HG02642 (cell line): Measurements from ENCODE around the gene NCOA5.
"Not testable (repeated sequence)": the region's sequence is repeated elsewhere in the genome, so short reads cannot be mapped to it uniquely, and the experiment has no call there.

Experiments used
- ATAC-seq: cut with Tn5 transposase; IDR thresholded peaks from one replicate; pipeline ENCODE4 v1.9.1; 2021; ENCODE audit warnings: mild to moderate bottlenecking; ENCODE audit not compliant: unreplicated experiment, poor library complexity

Gene NCOA5

DNA sequence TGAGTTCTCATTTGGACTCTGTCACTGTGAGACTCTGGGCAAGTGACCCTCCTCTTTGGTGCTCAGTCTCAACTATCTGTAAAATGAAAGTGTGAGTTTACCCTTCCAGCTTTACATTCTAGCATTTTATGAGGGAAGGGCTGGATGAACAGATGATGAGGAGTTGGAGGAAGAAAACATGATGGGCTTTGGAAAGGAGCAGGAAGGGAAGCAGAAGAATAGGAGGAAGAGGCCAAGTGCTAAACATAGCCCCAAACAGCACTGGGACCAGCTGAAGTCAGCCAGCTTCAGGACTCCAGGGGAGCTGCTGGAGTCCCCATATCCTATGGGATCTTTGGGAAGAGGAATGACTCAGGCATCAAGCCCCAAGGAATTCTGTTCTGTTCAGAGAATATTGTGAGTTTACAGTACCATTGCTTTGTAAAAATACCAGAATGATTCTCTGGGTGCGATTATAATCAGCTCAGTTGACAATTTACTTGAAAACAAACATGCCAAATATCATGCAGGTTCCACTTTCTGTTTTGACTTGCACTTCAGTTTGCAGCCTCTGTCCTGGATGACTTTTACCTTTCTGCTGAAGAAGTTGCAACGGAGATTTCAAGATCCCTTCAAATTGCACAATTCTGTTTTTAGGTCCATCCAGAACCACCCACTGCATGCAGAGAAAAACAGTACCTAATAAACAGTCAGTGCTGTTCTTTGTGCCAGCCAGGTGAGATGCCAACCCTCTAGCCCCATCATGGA, 31.6 kb upstream of the NCOA5 start:
- ATAC-seq = no peak

DNA sequence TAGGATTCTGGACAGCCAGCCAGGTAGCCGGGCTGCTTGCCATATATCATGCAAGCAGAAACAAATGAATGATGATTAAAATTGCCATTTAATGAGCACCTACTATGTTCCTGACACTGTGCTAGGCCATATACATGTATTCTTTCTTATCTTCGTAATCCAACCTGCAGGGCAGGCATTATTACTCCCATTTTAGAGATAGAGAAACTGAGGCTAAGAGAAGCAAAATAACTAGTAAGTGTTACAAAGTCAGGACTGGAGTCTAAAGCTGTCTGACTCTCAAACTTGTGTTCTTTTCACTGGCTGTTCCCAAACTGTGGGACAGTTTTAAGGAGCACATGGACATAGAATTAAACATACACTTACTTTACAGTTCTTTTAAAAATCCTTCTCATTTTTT, 30.4 kb upstream of the NCOA5 start:
- ATAC-seq = no peak

DNA sequence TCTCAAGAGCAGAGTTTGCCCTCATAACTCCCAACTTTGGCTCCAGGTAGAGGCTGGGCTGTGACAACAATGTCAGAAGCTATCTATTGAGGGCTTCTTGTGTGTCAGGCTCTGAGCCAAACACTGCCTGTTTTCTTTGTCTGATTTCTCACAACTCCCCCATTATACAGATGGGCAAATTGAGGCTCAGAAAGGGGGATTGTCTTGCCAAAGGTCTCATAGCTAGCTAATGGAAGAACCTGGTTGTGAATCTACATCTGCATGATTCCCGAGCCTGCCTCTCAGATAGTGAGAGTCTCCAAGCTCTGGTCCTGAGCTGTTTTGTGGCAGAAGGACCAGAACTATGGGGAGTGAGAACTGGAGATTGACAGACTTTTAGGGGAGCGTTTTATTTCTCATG, 29.8 kb upstream of the NCOA5 start:
- ATAC-seq = no peak

DNA sequence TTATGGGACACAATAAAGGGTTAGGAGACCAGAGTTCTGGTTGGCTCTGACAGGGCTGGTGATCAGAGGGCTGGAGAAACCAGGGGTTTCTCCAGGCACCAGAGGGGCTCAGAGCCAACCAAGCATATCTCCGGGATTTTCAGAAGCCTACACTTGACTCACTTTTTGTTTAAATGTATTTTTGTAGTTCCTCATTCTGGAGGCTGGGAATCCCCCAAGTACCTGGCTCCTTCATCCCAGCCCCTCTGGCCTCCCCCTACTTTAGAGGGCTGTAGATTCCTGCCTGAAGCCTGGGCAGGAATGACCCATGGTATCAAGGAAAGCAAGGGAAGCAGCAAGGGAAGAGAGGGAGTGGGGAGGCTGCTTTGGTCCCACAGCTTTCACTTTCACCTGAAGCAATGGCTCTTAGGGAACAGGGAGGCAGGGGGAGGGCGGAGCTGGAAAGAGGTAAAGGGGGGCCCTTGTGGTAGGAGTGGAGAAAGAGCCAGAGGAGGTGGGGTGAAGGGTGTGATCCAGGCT, 29.3 kb upstream of the NCOA5 start:
- peak; percentile 37 for ATAC-seq

DNA sequence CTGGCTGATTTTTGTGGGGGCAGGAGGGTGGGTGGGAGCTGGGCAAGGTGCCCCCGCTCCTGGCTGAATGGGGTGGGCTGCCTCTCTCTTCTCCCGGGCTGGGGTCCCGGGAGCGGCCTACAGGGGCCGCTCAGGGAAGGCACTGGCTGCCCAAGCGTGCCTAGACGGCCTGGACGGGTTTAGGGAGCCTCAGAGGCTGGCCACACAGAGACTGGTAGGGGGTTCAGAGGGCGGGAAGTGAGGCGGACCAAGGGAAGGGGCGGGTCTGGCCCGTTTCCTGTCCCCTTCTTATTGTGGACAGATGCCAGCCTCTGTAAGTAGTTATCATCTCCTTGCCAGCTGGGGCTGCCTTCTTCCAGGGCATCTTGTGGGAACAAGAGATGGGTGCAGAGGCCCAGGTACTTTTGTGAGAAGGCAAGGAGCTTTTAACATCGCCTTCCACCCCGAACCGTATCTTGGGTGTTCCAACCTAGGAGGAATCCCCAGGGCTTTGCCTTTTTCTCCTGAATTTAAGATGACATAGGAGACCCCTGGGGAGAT, 28.8 kb upstream of the NCOA5 start:
- peak; percentile 49 for ATAC-seq

DNA sequence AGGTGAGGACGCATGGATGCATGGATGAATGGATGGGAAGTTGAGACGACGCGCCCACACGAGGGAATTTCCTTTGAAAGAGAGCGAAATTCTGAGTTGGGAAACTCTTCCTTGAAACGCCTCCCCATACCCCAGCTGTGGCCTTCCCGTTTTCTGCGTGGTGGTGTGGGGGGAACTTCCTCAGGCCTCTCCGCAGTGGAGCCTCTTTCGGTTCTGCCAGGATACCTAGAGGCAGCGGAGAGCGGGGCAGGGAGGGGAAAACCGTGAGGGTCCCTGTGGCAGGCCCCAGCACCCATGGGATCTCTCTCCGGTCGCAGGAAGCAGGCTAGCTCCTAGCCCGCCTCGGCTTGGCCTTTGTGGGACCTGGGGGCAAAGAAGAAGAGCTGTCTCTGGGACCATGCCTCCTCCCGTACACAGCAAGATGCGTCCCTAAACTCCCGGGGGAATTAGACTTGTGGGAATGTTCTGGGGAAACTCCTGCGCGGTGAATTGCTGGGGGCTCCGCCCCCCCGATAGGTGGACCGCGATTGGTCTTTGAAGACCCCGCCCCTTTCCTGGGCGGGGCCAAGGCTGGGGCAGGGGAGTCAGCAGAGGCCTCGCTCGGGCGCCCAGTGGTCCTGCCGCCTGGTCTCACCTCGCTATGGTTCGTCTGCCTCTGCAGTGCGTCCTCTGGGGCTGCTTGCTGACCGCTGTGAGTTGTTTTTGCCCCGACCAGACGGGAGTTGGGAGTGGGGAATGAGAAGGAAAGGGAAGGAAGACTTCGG, 28.1 kb upstream of the NCOA5 start, which contains the start of gene CD40:
CD40 (plus strand) TSS at position 611 of the 764 bp plus-strand sequence; CDS start at position 641, 30 bp downstream.
- ATAC-seq = peak; percentile 79

DNA sequence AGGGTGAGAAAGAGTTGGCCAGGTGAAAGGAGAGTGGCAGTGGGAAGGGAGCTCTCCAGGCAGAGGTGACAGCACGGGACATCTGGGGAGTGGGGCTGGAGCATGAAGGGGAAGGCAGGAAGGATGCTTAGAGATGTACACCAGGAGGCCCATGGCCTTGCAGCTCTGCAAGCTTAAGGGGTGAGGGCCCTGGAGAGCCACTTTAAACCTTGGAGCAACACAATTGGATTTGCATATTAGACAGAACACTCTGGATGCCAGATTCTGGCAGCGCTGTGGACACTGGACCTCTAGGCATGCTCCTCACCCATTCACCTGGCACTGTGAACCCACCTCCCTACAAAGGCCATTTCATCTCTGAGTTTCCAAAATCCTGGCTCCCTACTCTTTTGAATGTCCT, 24.7 kb upstream of the NCOA5 start:
- ATAC-seq = no peak

DNA sequence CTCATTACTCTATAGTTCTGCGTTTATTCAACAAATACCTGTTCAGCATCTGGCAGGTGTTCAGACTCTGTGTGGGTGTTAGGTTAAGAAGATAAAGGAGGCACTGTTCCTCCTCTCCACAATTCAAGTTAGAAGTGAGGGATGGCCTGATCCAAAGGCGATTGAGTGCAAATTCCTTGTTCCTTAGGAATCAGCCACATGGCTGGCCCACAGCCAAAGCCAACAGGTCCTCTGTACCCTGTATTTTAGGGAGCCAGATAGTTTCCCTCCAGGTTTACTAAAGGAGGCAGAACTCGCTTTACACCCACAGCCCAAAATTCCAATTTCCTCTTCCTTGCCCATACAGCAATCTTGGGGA, 23.3 kb upstream of the NCOA5 start:
- ATAC-seq = no peak

DNA sequence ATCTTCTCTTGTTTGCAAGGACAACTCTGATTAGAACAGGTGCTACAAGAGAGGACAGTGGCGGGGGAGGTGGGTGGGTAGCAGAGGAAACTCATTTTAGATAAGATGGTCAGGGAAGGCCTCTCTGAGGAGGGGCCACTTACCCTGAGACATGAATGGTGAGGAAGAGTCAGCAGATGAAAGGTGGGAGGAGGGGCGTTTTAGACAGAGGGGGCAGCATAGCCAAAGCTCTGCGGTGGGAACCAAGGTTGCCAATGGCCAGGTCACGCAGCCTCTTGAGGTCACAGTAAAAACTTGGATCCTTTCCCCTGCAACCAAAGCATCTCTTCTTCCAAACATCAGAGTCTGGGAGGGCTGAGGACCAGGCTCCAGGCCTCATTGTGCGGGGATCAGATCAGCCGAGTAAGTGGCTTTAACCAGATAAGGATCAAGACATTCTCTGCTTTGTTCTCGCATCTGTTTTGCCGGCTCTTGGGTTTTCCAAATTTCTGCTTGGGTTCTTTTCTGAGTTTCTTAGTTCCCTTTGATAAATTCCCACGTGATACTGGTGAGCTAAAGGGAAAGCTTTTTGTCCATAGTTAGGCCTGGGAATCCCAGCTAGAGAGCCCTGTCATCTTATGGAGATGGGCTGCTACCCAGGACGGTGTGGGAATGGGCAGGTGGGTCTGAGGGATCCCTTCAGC, 22.8 kb upstream of the NCOA5 start:
- no peak for ATAC-seq

DNA sequence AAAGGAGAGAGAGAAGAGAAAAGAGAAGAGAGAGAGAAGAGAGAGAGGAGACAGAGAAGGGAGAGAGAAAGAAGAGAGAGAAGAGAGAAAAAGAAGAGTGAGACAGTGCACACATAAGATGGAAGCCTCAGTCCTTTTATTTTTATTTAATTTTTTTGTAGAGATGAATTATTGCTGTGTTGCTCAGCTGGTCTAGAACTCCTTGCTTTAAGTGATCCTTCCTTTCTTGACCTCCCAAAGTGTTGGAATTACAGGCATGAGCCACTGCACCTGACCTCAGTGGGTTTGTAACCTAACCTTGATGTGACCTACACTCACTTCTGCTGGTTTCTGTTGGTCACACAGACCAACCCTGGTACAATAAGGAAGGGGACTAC, 22.1 kb upstream of the NCOA5 start:
- no peak for ATAC-seq

DNA sequence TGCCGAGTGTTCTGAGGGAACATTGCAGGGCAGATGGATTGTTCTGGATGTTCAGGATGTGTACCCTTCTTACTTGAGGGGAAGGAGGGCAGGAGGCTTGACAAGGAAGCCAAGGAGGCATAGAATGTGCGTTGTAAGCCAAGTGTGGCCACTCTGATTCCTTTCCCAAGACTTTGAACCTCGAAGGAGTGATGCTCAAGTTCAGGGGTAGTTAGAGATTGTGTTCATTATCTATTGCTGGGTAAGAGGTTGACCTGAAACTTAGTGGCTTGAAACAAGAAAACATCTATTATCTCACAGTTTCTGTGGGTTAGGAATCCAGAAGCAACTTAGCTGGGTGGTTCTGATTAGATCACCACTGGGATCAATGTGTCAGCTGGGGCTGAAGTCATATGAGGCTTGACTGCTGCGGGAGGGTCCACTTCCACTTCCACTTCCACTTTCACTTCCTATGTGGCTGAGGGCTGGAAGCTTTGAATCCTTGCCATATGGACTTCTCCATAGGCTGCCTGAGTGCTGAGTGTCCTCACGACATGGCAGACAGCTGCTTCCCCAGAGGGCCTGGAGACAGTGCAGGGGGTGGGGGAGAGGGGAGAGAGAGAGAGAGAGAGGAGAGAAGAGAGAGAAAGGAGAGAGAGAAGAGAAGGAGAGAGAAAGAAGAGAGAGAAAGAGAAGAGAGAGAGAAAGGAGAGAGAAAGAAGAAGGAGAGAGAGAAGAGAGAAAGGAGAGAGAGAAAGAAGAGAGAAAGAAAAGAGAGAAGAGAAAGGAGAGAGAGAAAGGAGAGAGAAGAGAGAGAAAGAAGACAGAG, 21.5 kb upstream of the NCOA5 start:
- ATAC-seq = peak; percentile 42

DNA sequence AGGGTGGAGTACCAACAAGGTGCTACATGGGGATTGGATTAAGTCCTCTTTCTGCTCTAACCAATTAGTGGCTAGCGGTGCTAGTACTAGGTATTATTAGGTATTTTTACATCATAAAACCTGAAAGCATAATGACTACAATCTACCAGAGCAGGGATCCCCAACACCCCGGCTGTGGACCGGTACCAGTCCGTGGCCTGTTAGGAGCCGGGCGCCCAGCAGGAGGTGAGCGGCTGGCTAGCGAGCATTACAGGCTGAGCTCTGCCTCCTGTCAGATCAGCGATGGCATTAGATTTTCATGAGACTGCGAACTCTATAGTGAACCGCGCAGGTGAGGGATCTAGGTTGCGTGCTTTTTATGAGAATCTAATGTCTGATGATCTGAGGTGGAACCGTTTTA, 19.2 kb upstream of the NCOA5 start:
- ATAC-seq = no peak

DNA sequence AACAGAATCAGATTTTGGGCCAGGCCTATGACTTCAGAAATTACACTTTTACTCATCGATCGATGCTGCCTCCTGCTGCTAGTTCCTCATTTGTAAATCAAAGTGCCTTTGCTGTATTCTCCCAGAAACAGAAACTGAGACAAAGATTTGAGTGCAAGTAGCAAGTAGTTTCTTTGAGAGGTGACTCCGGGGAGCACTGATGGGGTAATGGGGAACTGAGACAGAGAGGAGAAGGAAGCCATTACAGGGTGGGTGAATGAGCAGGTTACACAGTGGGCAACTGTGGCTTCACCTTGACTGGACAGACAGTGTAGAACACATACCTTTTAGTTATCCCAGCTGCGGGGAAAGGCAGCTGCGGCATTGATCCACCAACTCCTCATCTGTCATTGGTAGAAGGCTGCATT, 18.7 kb upstream of the NCOA5 start:
- peak; percentile 81 for ATAC-seq

DNA sequence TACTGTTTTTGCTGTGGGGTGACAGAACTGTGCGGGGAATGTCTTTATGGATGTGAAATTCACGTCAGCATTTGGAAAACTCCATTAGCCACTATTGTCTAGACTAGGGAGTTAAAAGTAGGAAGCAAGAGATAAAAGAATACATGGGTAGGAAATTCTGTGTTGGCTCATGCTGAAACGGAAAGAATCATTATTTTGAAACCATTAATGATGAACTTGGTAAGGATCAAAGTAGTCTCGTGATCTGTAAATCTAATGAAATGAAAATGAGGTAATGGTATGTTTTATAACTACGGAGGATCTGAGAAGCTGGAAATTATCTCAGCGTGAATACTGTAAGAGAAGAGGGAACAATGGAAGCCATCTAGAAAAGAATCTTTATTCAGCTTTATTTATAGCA, 17.3 kb upstream of the NCOA5 start:
- ATAC-seq = no peak

DNA sequence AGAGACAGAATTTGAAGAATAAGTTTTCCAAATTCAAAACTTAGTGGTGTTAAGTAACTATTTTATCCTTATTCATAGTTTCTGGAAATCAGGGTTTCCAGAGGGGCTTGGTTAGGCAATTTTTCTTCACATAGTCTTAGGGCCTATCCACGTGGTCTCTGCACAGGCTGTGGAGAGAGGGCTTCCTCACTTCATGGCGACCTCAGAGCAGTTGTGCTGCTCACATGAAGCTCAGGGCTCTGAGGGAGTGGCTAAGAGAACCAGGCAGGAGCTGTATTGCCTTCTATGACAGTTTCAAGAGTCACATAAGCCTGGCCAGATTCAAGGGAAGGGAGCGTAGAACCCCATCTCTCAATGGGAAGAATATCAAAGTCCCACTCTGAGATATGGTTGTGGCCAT, 14.5 kb upstream of the NCOA5 start:
- no peak for ATAC-seq

DNA sequence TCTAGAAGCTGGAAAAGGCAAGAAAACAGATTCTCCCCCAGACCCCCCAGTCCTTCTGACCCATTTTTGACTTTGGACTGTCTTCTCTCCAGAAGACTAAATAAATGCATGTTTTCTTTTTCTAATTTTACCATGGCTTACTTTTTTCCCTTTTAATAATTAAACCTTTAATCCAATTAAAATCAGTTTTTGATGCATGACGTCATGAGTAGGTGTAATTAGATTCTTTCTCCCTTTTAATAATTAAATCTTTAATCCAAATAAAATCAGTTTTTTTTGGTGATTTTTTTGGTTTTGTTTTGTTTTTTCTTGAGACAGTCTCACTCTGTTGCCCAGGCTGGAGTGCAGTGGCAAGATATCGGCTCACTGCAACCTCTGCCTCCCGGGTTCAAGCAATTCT, 13.2 kb upstream of the NCOA5 start:
- ATAC-seq = no peak

DNA sequence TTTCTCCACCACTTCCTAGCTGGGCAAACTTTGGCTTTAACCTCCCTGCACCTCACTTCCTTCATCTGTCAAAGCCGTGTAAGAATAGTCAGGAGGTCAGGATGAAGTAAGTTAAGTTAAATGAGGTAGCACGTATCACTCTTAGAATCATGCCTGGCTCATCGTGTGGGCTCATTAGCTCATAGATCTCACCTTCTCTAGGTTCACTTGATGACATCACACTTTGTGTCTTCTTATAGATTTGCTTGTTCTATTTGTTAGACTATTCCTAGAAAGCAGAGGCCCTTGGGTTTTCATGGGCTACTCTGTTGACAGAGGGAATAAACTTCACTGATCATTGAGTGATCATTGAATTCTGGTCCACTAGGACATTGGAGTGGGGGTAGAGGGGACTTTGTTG, 12.2 kb upstream of the NCOA5 start:
- ATAC-seq = no peak

DNA sequence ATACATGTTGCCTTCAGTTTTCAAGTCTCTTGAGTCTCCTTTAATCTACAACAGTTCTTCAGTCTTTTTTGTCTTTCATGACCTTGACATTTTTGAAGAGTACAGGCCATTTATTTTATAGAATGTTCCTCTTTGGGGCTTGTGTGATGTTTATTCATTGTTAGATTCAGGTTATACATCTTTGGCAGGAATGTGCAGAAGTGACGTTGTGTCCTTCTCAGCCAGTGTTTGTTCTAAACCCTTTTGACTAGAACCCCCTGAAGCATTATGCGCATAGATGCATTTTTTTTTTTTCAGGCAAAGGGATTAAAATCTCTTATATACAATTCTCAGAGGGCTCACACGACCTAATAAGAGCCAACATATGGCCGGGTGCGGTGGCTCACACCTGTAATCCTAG, 11.2 kb upstream of the NCOA5 start:
- no peak for ATAC-seq

DNA sequence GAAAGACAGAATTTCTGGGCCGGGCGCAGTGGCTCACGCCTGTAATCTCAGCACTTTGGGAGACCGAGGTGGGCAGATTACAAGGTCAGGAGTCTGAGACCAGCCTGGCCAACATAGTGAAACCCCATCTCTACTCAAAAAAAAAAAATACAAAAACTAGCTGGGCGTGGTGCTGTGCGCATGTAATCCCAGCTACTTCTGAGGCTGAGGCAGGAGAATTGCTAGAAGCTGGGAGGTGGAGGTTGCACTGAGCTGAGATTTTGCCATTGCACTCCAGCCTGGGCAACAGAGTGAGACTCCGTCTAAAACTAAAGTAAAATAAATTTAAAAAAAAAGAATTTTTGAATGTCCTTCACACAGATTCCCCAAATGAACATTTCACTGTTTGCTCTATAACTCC, 10.7 kb upstream of the NCOA5 start:
- not testable (repeated sequence) for ATAC-seq
